Naive thymus-derived CD8-positive, alpha-beta T cell (primary cell): ENCODE data around the gene SLC8A3. TPM values are rescaled to one million over a fixed set of nuclear protein-coding genes. Genes with fewer than 3 reads are reported as not detected.

Experiments
- ATAC-seq, 2 donors: fragments of 150-1000 bp; cut with Tn5 transposase in 1 of 2; sonication (Bioruptor Pico), chemical (Tn5 transposase) in 1 of 2; 1 replicate in 1 of 2; 2 replicates in 1 of 2; pipeline ENCODE4 v1.10.0; 2021; ENCODE audit warnings: mild to moderate bottlenecking in 2 of 2, moderate library complexity in 2 of 2
- POLR2A ChIA-PET: fragments of 350-600 bp; sonication (Branson Sonifier 250); formaldehyde crosslinking; loops from one replicate; lab custom pipeline; 2021; ENCODE audit warnings: antibody characterized with exemption; lab: Charles Lee
- DNase-seq, 10 donors: peaks; one replicate each; pipeline versions ENCODE4 v3.0.0 to v3.0.0-alpha.2; 2020 to 2022
- H3K27ac Mint-ChIP-seq, 10 donors: one replicate each; pipeline ENCODE4 v1.8.0; 2020 to 2022; ENCODE audit warnings: mild to moderate bottlenecking in 10 of 10, mixed read lengths in 10 of 10, moderate library complexity in 4 of 10, inconsistent platforms in 1 of 10
- H3K27me3 Mint-ChIP-seq, 5 donors: one replicate each; pipeline ENCODE4 v1.8.0; 2021 to 2022; ENCODE audit warnings: mixed read lengths in 5 of 5
- H3K36me3 Mint-ChIP-seq, 3 donors: one replicate each; pipeline ENCODE4 v1.8.0; 2020 to 2022; ENCODE audit warnings: mixed read lengths in 3 of 3, mild to moderate bottlenecking in 2 of 3, inconsistent platforms in 1 of 3
- H3K4me1 Mint-ChIP-seq, 4 donors: one replicate each; pipeline ENCODE4 v1.8.0; 2021 to 2022; ENCODE audit warnings: mixed read lengths in 4 of 4
- H3K4me3 Mint-ChIP-seq, 10 donors: one replicate each; pipeline ENCODE4 v1.8.0; 2020 to 2022; ENCODE audit warnings: mild to moderate bottlenecking in 10 of 10, mixed read lengths in 10 of 10, moderate library complexity in 6 of 10, inconsistent platforms in 1 of 10
- H3K9me3 Mint-ChIP-seq, 9 donors: one replicate each; pipeline ENCODE4 v1.8.0; 2020 to 2022; ENCODE audit warnings: mixed read lengths in 9 of 9, mild to moderate bottlenecking in 3 of 9, inconsistent platforms in 1 of 9, moderate library complexity in 1 of 9
- polyA plus RNA-seq, 3 donors: library from polyadenylated mRNA; unstranded; fragments of 300-500 nt; fragmentation: Illumina TruSeq; gene quantifications; one replicate each; pipeline ENCODE4 v1.2.3, GENCODE V29; 2021
- total RNA-seq, 8 experiments: library from RNA in 2 of 8; stranded (reverse) in 2 of 8; gene quantifications; one replicate each; pipeline ENCODE4 v1.2.3 and lab custom pipeline; 2021 to 2026

The SLC8A3 gene
- total and polyA plus RNA-seq, 5 experiments from 2014 or later = not detected

DNA sequence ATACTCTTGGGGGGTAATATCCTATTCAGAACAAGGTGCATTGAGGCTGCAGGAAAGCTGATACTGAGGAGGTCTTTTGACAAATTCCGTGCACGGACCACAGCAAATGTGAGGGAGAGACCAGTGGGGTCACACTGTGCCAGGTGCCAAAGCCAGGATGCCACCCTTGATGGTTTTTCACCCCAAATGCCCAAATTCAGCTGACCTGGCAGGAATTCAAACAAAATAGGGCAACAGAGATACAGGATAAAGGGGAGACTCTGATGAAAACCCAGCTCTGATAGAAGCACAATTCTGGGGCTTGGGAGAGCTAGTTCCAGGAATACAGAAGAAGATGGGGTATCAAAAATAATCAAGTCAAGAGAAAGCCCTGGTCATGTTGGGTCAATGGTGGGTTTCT lies 55.3 kb downstream of the SLC8A3 start:
- Mint-ChIP-seq H3K27ac (no peak overlapping the region), H3K27me3 (peaks cover 5 to 42% (median 29%) of the 10 kb centered on the region in 5 donors), H3K4me1 (no peaks in the 10 kb centered on the region)

DNA sequence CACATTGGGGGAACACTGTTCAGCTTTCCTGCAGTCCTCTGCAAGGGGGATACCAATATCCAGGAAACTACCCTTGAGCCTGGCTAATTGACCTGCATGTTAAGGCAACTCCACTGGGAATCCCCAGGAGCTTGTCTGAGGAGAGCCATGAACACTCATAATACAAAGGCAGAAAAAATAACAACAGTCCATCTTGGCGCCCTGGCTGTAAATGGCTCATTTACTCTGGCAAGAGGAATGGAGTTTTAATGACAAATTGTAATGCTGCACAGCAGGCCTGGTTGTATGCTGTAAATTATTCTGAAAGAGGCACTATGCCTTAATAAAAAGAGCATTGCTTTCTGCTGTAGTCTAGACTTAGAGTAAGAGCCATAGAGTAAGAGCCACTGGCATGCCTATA lies 58.3 kb downstream of the SLC8A3 start:
- no peak for ATAC-seq
- H3K27me3 Mint-ChIP-seq = peaks cover 12 to 52% (median 33%) of the 10 kb centered on the region in 5 donors
- H3K27ac Mint-ChIP-seq = no peak overlapping the region
- POLR2A ChIA-PET = no interaction called here
- no peaks in the 10 kb centered on the region for H3K36me3 Mint-ChIP-seq
- DNase-seq = no peak
- no peak overlapping the region for H3K4me3 Mint-ChIP-seq
- no peaks in the 10 kb centered on the region for H3K9me3 Mint-ChIP-seq
- no peaks in the 10 kb centered on the region for H3K4me1 Mint-ChIP-seq

More for the DNA sequence above, 55.3 kb downstream of the SLC8A3 start:
- no peaks in the 10 kb centered on the region for H3K9me3 Mint-ChIP-seq
- DNase-seq = no peak
- H3K36me3 Mint-ChIP-seq = no peaks in the 10 kb centered on the region
- no peak for ATAC-seq
- no peak overlapping the region for H3K4me3 Mint-ChIP-seq
- POLR2A ChIA-PET = no interaction called here

DNA sequence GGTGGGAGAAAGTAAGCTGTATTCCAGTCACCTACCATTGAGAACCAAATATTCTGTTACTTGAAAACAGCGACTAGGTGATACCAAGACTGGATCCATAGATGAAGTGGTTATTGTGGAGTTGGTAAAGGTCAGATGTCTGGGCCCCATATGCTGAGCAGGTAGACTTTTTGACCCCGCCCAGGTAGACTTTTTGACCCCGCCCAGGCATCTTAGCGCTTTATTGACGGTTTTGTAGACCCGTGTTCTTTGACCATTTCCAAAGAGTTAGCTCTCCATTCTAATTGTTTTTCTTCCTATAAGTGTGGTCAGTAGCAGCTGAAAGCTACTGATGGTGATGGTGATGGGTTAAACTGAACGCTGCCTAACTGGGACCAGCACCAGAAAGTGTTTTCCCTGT lies 61.6 kb downstream of the SLC8A3 start:
- H3K36me3 Mint-ChIP-seq = no peaks in the 10 kb centered on the region
- POLR2A ChIA-PET = no interaction called here
- ATAC-seq = no peak
- no peak for DNase-seq
- H3K27ac Mint-ChIP-seq = peak overlapping the region in 1 of 10 donors; percentile 42
- H3K4me1 Mint-ChIP-seq = no peaks in the 10 kb centered on the region
- no peak overlapping the region for H3K4me3 Mint-ChIP-seq
- peaks cover 9 to 40% (median 27%) of the 10 kb centered on the region in 5 donors for H3K27me3 Mint-ChIP-seq
- no peaks in the 10 kb centered on the region for H3K9me3 Mint-ChIP-seq

DNA sequence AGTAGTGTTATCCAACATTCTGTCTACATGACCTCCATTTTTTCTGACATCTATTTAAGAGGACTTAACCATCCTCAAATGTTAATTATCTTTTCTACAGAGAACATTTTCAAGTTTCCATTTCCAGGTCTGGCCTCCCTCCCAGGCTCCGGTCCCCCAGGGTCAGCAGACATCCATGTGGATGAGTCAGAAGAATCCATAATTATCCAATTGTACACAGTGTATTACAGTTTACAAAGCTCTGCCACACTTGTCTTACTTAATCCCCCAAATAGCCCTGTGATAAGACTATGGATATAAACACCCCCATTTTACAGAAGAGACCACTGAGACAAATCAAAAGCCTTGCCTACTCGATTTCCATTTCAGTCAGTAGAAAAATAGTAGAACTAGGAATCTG lies 65.0 kb downstream of the SLC8A3 start:
- Mint-ChIP-seq H3K9me3 (no peaks in the 10 kb centered on the region), H3K27ac (no peak overlapping the region)
- ATAC-seq = no peak

DNA sequence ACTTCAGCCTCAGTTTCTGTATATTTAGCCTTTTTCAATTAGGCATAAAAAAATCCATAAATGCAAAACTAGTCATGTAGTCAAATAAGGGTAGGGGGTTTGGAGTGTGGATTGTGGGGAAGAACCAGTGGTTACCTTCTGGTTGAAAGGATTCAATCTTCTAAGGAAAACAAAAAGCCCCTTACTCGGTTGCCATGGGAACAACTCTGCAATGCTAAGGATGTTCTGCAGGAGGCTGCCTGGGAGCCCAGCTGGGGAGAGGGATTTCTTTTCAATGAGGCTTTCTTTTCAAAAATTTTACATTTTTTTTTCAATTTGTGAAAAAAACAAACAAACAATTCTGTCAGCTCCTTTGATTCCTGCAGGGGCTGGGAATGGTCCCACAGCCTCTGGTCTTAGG lies 67.2 kb downstream of the SLC8A3 start:
- Mint-ChIP-seq H3K36me3 (no peaks in the 10 kb centered on the region), H3K27me3 (peaks cover 3 to 15% (median 15%) of the 10 kb centered on the region in 5 donors), H3K9me3 (no peaks in the 10 kb centered on the region), H3K4me1 (peaks cover 0 to 2% (median 0%) of the 10 kb centered on the region in 4 donors), H3K4me3 (no peak overlapping the region), H3K27ac (no peak overlapping the region)
- POLR2A ChIA-PET = no interaction called here
- no peak for DNase-seq
- ATAC-seq = no peak

More for the DNA sequence above, 65.0 kb downstream of the SLC8A3 start:
- POLR2A ChIA-PET = interaction anchor here (0.7 kb wide), 1 partner anchor 14 kb away, joined by 3 read pairs; no protein-coding TSS in a partner anchor
- H3K4me3 Mint-ChIP-seq = no peak overlapping the region
- no peaks in the 10 kb centered on the region for H3K4me1 Mint-ChIP-seq
- peaks cover 5 to 14% (median 10%) of the 10 kb centered on the region in 5 donors for H3K27me3 Mint-ChIP-seq
- no peak for DNase-seq
- no peaks in the 10 kb centered on the region for H3K36me3 Mint-ChIP-seq

DNA sequence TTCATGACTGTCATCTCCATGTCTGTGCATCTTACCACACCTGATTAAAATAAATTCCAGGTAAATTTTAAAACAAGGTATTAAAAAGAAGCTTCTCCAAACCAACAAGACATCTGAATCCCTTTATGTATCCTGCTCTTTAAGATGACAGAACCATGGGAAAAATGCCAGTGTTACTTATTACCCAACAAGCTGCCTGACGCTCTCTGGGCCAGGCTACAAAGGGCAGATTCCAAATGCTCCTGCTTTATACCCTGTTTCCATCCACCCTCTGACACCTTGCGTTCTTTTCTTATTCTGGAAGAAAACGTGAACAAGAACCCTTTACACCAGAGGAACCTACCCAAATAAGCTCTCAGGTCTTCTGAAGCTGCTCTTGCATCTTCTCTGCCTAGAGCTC lies 70.7 kb downstream of the SLC8A3 start:
- POLR2A ChIA-PET = no interaction called here
- Mint-ChIP-seq H3K4me3 (no peak overlapping the region), H3K9me3 (no peaks in the 10 kb centered on the region), H3K27me3 (peaks cover 3 to 15% (median 11%) of the 10 kb centered on the region in 5 donors), H3K27ac (no peak overlapping the region), H3K4me1 (peaks cover 0 to 2% (median 0%) of the 10 kb centered on the region in 4 donors), H3K36me3 (no peaks in the 10 kb centered on the region)
- DNase-seq = no peak
- ATAC-seq = no peak

DNA sequence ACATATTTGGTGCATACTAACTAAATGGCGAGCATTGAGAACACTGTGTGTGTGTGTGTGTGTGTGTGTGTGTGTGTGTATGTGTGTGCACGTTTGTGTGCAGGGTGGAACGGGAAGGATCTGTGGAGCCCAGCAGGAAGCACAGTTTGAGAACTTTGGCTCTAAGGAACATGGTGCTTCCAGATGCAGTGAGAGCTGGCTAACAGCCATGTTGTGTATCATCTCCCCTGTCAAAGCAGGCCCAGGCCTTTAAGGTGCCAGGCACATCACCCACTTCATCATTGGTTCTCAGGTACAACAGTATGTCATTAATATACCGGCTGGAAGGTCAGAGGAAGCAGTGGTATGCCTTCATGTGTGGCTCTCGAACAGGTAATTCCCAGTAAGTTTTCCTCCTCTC lies 72.5 kb downstream of the SLC8A3 start:
- Mint-ChIP-seq H3K36me3 (no peaks in the 10 kb centered on the region), H3K9me3 (no peaks in the 10 kb centered on the region), H3K4me3 (no peak overlapping the region), H3K27ac (no peak overlapping the region), H3K27me3 (peaks cover 13 to 33% (median 18%) of the 10 kb centered on the region in 5 donors), H3K4me1 (peaks cover 0 to 2% (median 0%) of the 10 kb centered on the region in 4 donors)
- no peak for ATAC-seq
- POLR2A ChIA-PET = no interaction called here
- no peak for DNase-seq

DNA sequence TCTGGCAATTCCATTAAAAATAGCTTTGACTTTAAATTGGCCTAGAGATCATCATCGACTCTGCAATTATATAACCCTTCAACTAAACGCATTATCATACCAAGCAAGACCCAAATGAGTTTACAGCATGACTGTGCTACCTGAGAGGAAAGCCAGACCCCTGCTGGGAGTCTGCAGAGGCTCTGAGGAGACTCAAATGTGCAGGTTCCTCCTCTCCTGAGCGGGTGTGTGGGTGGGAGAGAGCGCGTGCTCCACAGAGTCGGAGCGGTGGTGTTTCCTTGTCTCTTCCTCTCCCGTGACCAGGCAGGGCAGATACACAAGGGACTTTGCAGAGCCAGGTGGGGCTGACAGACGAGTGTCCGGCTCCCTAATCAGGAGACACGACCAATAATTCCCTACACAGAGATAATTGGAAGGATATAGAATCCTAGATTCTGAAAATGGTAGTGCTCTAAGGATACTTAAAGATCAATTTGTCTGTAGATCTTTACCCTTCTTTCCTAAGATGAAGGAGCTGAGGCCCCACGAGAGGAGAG lies 74.1 kb downstream of the SLC8A3 start:
- peaks cover 16 to 38% (median 18%) of the 10 kb centered on the region in 5 donors for H3K27me3 Mint-ChIP-seq
- H3K4me3 Mint-ChIP-seq = no peak overlapping the region
- peaks cover 0 to 2% (median 0%) of the 10 kb centered on the region in 4 donors for H3K4me1 Mint-ChIP-seq
- ATAC-seq = no peak
- POLR2A ChIA-PET = no interaction called here
- H3K27ac Mint-ChIP-seq = peak overlapping the region in 1 of 10 donors; percentile 19
- no peaks in the 10 kb centered on the region for H3K36me3 Mint-ChIP-seq
- DNase-seq = no peak
- no peaks in the 10 kb centered on the region for H3K9me3 Mint-ChIP-seq

DNA sequence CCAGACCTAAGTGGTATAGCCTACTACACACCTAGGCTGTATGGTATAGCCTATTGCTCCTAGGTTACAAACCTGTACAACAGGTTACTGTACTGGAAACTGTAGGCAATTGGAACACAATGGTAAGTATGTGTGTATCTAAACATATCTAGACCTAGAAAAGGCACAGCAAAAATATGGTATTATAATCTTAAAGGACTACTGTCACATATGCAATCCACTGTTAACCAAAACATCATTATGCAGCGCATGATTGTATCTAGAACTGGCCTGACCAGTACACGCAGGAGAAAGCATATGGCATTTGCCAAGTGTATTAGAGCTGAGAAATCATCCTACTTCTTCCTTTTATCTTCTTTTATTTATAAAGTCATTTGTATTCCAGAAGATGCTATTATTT lies 75.5 kb downstream of the SLC8A3 start:
- Mint-ChIP-seq H3K4me1 (peaks cover 0 to 2% (median 0%) of the 10 kb centered on the region in 4 donors), H3K9me3 (no peaks in the 10 kb centered on the region), H3K36me3 (no peaks in the 10 kb centered on the region), H3K27ac (no peak overlapping the region), H3K27me3 (peaks cover 16 to 31% (median 18%) of the 10 kb centered on the region in 5 donors), H3K4me3 (no peak overlapping the region)
- DNase-seq = no peak
- ATAC-seq = no peak
- POLR2A ChIA-PET = no interaction called here

DNA sequence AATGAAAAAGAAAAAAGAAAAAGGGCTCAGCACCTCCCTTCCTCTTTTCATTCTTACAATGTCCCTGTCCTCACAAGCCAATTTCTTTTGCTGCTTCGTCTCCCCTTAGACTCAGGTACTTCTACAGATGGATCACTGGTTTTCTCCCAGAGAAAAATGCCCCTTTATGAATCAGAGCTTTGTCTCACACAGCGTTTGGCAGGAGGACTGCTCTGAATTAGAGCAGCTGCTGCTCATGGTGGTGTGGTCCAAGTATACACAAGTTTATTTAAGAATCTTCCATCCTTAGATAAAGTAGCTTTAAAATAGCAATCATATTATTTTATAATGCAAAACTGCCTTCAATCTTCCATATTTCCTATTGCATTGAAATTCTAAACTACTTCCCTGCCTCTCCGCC lies 80.3 kb downstream of the SLC8A3 start:
- DNase-seq = no peak
- ATAC-seq = no peak
- no peak overlapping the region for H3K27ac Mint-ChIP-seq
- no peaks in the 10 kb centered on the region for H3K4me1 Mint-ChIP-seq
- no peaks in the 10 kb centered on the region for H3K9me3 Mint-ChIP-seq
- POLR2A ChIA-PET = no interaction called here
- H3K36me3 Mint-ChIP-seq = no peaks in the 10 kb centered on the region
- H3K4me3 Mint-ChIP-seq = no peak overlapping the region
- H3K27me3 Mint-ChIP-seq = peaks cover 14 to 33% (median 22%) of the 10 kb centered on the region in 5 donors

DNA sequence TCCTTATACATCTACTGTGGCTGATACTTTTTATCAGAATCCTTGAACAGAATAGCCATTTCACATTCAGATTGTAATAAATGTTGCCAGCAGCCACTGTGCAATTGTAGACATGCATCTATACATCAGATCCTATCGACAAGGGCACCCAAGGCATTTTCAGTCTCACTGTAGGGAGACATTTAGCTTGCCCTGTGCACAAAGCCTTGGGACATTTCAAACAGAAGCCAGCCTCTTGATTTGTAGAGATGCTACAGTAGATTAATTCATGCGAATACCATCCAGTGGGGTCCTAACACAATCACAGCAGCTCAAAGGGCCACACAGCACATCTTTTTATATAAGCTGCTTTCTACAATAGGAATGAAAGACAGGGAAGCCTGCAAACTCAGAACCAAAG lies 81.4 kb downstream of the SLC8A3 start:
- no peaks in the 10 kb centered on the region for H3K4me1 Mint-ChIP-seq
- DNase-seq = no peak
- H3K36me3 Mint-ChIP-seq = no peaks in the 10 kb centered on the region
- H3K9me3 Mint-ChIP-seq = no peaks in the 10 kb centered on the region
- no peak for ATAC-seq
- H3K4me3 Mint-ChIP-seq = no peak overlapping the region
- no peak overlapping the region for H3K27ac Mint-ChIP-seq
- POLR2A ChIA-PET = no interaction called here
- H3K27me3 Mint-ChIP-seq = peaks cover 13 to 36% (median 21%) of the 10 kb centered on the region in 5 donors

DNA sequence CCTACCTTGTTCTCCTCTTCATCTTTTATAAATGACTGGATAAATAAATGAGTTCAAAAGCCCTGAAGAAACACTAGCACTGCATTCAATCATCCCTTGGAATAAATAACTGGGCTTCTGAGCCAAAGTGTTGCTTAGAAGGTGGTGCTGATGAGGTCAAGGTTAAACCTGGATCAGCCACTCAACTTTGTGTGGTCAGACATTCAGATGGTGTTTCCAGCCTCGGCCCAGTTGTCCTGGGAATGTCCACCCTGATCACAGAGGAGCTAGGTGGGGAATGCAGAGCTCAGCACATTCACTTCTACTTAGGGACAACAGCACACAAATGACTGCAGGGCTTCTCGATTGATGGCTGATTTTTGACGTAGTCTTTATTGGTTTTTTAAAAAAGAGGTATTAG lies 88.7 kb downstream of the SLC8A3 start:
- Mint-ChIP-seq H3K27ac (no peak overlapping the region), H3K4me3 (no peak overlapping the region), H3K36me3 (no peaks in the 10 kb centered on the region), H3K4me1 (no peaks in the 10 kb centered on the region), H3K9me3 (no peaks in the 10 kb centered on the region), H3K27me3 (peaks cover 20 to 70% (median 48%) of the 10 kb centered on the region in 5 donors)
- no peak for ATAC-seq
- POLR2A ChIA-PET = no interaction called here
- DNase-seq = no peak

DNA sequence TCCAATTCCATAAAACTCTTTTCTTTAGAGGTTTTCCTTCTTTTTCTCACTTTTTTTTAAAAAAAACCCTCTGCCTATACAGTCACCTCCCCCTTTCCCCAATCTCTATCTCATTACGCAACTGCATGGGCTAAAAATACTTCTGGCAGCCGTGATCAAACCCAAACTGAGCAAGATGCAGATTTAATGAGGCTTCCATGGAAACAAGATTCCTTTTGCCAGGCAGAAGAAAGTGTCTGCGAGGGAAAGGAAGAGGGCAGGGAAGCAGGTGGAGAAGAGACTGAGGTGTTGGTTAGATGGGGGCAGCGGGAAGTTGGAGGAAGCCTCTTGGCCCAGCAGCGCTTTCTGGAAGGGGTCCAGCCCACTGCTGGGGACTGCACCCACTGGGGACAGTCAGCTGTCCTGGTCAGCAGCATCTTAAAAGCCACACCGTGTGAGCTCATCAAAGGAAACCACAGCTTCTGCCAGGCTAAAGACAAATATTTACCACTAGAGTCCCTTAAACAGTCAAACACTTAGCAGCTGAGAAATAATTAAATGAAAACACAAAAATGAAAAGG lies 90.4 kb downstream of the SLC8A3 start:
- POLR2A ChIA-PET = no interaction called here
- ATAC-seq (no peak), DNase-seq (no peak)
- no peak overlapping the region for H3K27ac Mint-ChIP-seq
- no peaks in the 10 kb centered on the region for H3K36me3 Mint-ChIP-seq
- no peaks in the 10 kb centered on the region for H3K4me1 Mint-ChIP-seq
- H3K27me3 Mint-ChIP-seq = peaks cover 20 to 74% (median 42%) of the 10 kb centered on the region in 5 donors
- no peak overlapping the region for H3K4me3 Mint-ChIP-seq
- H3K9me3 Mint-ChIP-seq = peaks cover 0 to 1% (median 0%) of the 10 kb centered on the region in 9 donors
